Gastrocnemius medialis (tissue), 4 donors: ENCODE measurements around the gene SPRED2.

Experiments
- POLR2A ChIP-seq, 2 donors: fragments of 450-650 bp; IDR thresholded peaks; one replicate each; pipeline ENCODE4 v1.6.1; 2017; ENCODE audit warnings: antibody characterized with exemption in 2 of 2, mild to moderate bottlenecking in 2 of 2, moderate library complexity in 2 of 2
- TF ChIP-seq, protein P1 (sequence below), 5 experiments: fragments of 450-650 bp in 3 of 5; fragments of 200-600 bp in 2 of 5; sonication (generic) in 2 of 5; IDR thresholded peaks in 4 of 5; conservative IDR thresholded peaks in 1 of 5; 1 replicate in 4 of 5; 2 replicates in 1 of 5; pipeline ENCODE4 v1.5.1; 2016 to 2019; ENCODE audit warnings: antibody characterized with exemption in 5 of 5, mild to moderate bottlenecking in 3 of 5, moderate library complexity in 3 of 5

DNA sequence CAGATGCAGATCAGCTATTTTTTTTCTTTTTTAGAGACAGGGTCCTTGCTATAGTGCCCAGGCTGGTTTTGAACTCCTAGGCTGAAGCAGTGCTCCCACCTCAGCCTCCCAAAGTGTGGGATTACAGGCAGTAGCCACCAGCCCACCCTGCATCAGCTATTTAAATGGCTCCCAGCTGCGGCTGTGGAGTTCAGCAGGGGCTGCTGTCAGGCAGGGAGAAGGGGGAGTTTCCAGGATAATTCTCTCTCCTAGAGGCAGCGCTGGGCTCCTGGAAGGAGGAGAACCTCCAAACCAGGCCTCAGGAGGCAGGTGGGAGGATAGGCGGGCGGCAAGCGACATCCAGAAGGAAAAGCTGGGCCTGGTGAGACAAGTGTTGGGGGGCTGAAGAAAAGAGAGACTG is 139.0 kb downstream of the SPRED2 start:
- no peak for TF ChIP-seq POLR2A (IDR thresholded peaks at IDR 0.05)
- TF ChIP-seq, protein P1, sequence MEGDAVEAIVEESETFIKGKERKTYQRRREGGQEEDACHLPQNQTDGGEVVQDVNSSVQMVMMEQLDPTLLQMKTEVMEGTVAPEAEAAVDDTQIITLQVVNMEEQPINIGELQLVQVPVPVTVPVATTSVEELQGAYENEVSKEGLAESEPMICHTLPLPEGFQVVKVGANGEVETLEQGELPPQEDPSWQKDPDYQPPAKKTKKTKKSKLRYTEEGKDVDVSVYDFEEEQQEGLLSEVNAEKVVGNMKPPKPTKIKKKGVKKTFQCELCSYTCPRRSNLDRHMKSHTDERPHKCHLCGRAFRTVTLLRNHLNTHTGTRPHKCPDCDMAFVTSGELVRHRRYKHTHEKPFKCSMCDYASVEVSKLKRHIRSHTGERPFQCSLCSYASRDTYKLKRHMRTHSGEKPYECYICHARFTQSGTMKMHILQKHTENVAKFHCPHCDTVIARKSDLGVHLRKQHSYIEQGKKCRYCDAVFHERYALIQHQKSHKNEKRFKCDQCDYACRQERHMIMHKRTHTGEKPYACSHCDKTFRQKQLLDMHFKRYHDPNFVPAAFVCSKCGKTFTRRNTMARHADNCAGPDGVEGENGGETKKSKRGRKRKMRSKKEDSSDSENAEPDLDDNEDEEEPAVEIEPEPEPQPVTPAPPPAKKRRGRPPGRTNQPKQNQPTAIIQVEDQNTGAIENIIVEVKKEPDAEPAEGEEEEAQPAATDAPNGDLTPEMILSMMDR (IDR thresholded peaks at IDR 0.05 in 4 of 5, conservative IDR thresholded peaks at IDR 0.05 in 1 of 5) = no peak
